Coronary artery (tissue), 2 donors: ENCODE measurements around the gene CDC26.

ENCODE experiments used
- DNase-seq: peaks from one replicate; pipeline ENCODE4 v3.0.0-alpha.2; 2017; ENCODE audit warnings: low spot score
- H3K27ac ChIP-seq, 2 donors: fragments of 200-600 bp; sonication (generic); one replicate each; pipeline ENCODE4 v1.5.1; 2016 to 2019
- H3K4me3 ChIP-seq: fragments of 200-600 bp; sonication (generic); 2 replicates; pipeline ENCODE4 v1.5.1; 2016; ENCODE audit warnings: mild to moderate bottlenecking, moderate library complexity
- TF ChIP-seq, protein P1 (sequence below): fragments of 200-600 bp; sonication (generic); IDR thresholded peaks from one replicate; pipeline ENCODE4 v1.5.1; 2019; ENCODE audit warnings: antibody characterized with exemption

The CDC26 gene

DNA sequence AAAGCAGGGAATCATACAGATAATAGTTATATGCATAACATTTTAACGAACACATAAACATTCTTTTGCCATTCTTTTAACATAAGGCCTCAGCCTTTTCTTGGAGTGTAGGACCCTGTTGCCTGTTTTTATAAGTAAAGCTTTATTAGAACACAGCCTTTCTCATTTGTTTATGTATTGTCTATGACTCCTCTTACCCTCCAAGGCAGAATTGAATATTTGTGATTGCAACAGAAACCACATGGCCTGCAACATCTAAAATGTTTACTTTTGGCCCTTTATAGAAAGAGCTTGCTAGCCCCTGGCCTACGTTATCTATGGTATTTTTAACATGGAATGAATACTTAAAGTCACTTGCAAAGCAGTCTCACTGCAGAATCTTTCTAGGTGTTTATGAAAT, 51.4 kb downstream of the CDC26 start:
- TF ChIP-seq, protein P1, sequence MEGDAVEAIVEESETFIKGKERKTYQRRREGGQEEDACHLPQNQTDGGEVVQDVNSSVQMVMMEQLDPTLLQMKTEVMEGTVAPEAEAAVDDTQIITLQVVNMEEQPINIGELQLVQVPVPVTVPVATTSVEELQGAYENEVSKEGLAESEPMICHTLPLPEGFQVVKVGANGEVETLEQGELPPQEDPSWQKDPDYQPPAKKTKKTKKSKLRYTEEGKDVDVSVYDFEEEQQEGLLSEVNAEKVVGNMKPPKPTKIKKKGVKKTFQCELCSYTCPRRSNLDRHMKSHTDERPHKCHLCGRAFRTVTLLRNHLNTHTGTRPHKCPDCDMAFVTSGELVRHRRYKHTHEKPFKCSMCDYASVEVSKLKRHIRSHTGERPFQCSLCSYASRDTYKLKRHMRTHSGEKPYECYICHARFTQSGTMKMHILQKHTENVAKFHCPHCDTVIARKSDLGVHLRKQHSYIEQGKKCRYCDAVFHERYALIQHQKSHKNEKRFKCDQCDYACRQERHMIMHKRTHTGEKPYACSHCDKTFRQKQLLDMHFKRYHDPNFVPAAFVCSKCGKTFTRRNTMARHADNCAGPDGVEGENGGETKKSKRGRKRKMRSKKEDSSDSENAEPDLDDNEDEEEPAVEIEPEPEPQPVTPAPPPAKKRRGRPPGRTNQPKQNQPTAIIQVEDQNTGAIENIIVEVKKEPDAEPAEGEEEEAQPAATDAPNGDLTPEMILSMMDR: no peak
- Histone ChIP-seq H3K4me3 (no peak overlapping the region), H3K27ac (no peak overlapping the region)
- DNase-seq: no peak

DNA sequence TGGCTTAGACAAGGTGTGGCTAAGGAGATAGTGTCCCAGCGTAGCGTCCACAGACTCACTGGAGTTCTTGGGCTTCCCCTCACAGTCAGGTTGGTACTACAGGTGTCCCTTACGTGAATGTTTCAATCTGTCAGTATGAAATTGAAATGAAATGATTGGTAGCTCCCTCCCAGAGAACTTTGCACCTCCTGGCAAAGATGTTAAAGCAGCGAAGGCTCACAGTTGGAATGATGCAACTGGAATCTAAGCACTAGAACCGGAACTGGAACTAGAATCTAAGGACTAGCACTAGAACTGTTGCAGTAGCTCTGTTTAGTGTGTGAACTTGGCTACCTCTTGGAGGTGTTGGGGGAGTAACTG, 52.9 kb downstream of the CDC26 start:
- H3K4me3 ChIP-seq: peak overlapping the region; percentile 86
- DNase-seq: no peak
- peak overlapping the region in 1 of 2 donors; percentile 88 for H3K27ac ChIP-seq
- TF ChIP-seq, protein P1: no peak

DNA sequence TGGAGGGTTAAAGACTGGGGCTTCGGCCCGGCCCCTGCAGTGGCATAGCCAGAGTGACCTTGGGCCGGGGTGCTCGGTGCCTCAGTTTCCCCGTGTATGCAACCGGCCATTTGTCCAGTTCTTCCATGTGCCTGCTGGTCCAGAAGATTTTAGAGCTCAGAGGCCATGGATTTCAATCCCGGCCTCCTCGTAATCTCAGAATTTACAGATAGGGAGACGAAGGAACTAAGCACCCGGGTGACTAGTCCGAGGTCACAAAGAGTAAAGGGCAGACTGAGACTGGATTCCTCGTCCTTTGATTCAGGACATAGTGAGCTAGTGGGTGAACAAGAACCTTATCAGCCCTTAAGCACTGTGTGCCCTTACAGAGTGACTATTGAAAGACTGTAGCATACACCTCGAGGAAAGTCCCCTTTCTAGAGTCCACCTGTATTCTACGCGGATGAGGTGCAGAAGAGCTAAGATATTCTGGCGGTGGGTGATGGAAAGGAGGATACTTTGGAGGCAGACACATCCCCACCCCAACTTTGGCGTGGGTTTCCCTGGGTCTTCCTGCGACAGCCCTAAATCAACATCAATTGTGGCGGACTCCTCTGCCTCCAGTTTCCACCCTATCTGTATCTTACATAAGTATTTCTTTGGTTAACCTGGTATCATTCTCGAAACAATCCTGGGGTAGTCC, 53.4 kb downstream of the CDC26 start:
- no peak for DNase-seq
- peak overlapping the region; percentile 86 for H3K4me3 ChIP-seq
- TF ChIP-seq, protein P1: no peak
- peak overlapping the region; percentile 78 to 88 for H3K27ac ChIP-seq

DNA sequence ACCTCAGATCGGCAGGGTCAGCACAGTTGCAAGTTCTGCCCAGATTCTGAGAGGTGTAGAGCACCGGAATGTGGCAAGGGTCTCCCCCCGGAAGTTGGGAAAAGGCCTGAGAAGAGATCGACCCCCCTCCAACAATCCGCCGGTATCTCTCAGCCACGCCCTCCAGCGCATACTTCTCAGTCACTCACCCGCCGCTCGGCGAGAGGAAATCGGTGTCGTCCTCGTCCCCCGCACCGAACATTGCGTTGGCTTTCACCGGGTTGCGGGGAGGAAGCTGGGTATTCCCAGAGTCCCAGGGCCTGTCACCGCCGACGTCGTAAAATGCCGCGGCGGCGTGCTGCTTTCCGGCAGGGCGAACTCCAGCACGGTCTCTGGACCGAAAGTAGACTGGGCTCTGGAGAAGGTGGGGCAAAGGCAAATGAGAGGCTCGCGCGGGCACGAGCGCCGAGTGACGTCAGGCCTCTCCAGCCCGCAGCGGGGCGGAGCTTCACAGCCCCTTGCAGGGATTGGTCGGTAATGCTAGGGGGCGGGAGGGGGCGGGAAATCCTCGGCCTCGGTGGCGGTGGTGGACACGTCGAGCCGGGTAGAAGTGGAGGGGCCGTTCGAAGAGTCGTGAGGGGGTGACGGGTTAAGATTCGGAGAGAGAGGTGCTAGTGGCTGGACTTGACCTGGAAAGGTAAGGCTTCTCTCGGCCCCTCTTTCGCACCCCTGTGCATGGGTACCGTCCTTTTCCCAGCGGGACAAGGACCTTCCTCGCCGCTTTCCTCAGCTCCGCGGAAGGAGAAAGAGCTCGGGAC, 54.2 kb downstream of the CDC26 start, which contains the start of the genes FKBP15 and SLC31A1:
TSS of gene FKBP15 (minus strand) at position 275 of the 797 bp plus-strand sequence. CDS start at position 241, 34 bp downstream.
TSS of gene SLC31A1 (plus strand) at position 542 of the 797 bp plus-strand sequence. CDS start 34,605 bp downstream, outside the sequence.
- DNase-seq: peak; percentile 99
- Histone ChIP-seq H3K27ac (peak within 1 kb of the TSS; percentile 78 to 88), H3K4me3 (peak within 1 kb of the TSS; percentile 86)
- TF ChIP-seq, protein P1: no peak

DNA sequence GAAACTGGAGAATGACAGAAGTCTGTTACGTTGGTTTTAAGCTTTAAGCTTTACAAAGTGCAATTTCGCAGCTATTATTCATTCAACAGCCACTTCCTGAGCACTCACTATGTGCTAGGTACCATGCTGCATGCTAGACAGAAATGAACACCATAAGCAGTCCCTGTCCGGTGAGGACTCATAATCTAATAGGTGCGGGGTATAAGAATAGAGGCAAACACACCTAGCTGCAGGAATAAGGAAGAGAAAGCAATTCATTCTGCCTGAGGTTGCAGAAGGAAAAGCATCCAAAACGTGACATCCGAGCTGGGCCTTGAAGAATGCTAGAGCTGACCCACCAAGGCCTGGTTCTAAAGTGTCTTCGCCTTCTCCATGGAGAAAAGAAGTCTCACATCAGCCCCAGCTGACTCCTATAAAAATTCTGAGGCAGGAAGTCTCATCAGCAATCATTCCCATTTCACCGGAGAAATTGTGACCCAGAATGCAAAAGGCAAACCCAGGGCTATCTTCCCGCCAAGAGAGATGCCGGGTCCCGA, 54.8 kb downstream of the CDC26 start:
- Histone ChIP-seq H3K4me3 (peak overlapping the region; percentile 86), H3K27ac (peak overlapping the region; percentile 71 to 88)
- DNase-seq: no peak
- TF ChIP-seq, protein P1: no peak

DNA sequence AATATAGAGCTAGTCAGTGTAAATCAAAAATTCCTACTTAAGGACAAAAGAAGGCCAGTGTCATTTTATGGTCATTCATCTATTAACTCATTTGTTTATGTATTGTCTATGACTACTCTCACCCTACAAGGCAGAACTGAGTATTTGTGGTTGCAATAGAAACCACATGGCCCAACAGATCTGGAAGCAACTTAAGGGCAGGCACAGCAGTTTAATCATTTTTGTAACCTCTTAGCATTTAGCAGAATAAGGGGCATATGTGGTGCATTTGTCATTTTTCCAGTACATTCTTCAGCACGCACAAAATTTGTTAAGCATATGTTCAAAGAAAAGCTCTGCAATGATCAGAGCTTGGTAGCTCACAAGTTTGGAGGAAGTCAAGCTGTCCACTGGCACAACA, 55.4 kb downstream of the CDC26 start:
- Histone ChIP-seq H3K4me3 (peak overlapping the region; percentile 86), H3K27ac (peak overlapping the region in 1 of 2 donors; percentile 59)
- DNase-seq: no peak
- TF ChIP-seq, protein P1: no peak
